ENCODE measurements around the gene DBF4. TPM values are rescaled to one million over a fixed set of nuclear protein-coding genes. Genes with fewer than 3 reads are reported as not detected.
"Not testable (repeated sequence)": the region's sequence is repeated elsewhere in the genome, so short reads cannot be mapped to it uniquely, and the experiment has no call there.

DBF4 gene
- total RNA-seq, 1 donor from 2014 or later, result 148 TPM

DNA sequence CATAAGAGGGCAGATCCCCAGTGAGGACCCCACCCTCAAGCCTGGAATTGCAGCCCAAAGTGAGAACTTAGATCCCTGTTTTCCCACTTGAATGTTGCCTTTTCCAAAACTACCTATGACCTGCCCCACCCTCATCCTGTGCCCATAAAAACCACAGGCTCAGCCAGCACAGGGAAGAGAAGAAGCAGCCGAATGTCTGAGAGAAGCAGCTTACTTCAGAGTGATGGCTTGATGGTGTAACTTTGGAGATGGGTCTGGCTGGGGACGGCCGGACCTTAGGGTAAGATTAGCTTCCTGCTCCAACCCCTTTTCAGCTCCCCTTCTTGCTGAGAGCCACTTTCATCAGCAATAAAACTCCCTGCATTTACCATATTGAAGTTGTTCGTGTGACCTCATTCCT lies 5.8 kb upstream of the DBF4 start:
- Histone ChIP-seq H3K27me3 (no peaks in the 10 kb centered on the region), H3K4me3 (no peak overlapping the region), H3K27ac (no peak overlapping the region), H3K79me2 (ENCODE audit: low read depth) (peaks cover 74% of the 10 kb centered on the region), H3K36me3 (peaks cover 11% of the 10 kb centered on the region), H3K4me2 (no peak overlapping the region), H4K20me1 (ENCODE audit: low read depth) (no peaks in the 10 kb centered on the region), H3K9me3 (ENCODE audit: low read depth) (peaks cover 13% of the 10 kb centered on the region), H3F3A (ENCODE audit: low read depth) (peaks cover 5% of the 10 kb centered on the region), H3K4me1 (peaks cover 12% of the 10 kb centered on the region), H3K9ac (no peak overlapping the region), H2AFZ (replicated peaks) (no peak overlapping the region)
- Mint-ChIP-seq H3K4me3 (no peak overlapping the region), H3K4me1 (peaks cover 10% of the 10 kb centered on the region), H3K27ac (no peak overlapping the region), H3K27me3 (ENCODE audit: insufficient read depth, low read depth) (no peaks in the 10 kb centered on the region), H3K9me3 (peaks cover 67% of the 10 kb centered on the region), H3K36me3 (peaks cover 64% of the 10 kb centered on the region)
- DNase-seq (ENCODE audit: low spot score), result no peak
- no peak for TF ChIP-seq EZH2phosphoT487 (IDR thresholded peaks at IDR 0.05)
- no peak for TF ChIP-seq EZH2 (IDR thresholded peaks at IDR 0.05)
- TF ChIP-seq, protein P1, sequence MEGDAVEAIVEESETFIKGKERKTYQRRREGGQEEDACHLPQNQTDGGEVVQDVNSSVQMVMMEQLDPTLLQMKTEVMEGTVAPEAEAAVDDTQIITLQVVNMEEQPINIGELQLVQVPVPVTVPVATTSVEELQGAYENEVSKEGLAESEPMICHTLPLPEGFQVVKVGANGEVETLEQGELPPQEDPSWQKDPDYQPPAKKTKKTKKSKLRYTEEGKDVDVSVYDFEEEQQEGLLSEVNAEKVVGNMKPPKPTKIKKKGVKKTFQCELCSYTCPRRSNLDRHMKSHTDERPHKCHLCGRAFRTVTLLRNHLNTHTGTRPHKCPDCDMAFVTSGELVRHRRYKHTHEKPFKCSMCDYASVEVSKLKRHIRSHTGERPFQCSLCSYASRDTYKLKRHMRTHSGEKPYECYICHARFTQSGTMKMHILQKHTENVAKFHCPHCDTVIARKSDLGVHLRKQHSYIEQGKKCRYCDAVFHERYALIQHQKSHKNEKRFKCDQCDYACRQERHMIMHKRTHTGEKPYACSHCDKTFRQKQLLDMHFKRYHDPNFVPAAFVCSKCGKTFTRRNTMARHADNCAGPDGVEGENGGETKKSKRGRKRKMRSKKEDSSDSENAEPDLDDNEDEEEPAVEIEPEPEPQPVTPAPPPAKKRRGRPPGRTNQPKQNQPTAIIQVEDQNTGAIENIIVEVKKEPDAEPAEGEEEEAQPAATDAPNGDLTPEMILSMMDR (IDR thresholded peaks at IDR 0.05), result no peak

DNA sequence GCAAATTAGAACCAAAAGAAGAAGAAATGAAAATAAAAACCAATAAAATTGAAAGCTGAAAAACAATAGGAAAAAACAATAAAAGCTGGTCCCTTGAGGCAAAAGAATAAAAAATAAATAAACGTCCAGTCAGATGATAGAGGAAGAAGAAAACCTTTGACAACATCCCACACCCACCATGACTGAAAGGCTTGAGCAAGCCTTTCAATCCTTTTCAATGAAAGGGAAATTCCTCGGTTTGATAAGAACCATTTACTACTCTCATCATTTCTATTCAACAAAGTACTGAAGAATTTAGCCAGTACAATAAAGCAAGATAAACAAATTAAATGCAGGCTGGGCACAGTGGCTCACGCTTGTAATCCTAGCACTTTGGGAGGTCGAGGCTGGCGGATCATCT lies 3.9 kb upstream of the DBF4 start:
- H3F3A ChIP-seq (ENCODE audit: low read depth), result peaks cover 23% of the 10 kb centered on the region
- DNase-seq (ENCODE audit: low spot score), result no peak
- no peaks in the 10 kb centered on the region for H4K20me1 ChIP-seq (ENCODE audit: low read depth)
- no peaks in the 10 kb centered on the region for H3K27me3 ChIP-seq
- no peak overlapping the region for H3K4me3 ChIP-seq
- H3K27ac Mint-ChIP-seq, result no peak overlapping the region
- peaks cover 49% of the 10 kb centered on the region for H3K9me3 Mint-ChIP-seq
- peaks cover 10% of the 10 kb centered on the region for H3K4me1 Mint-ChIP-seq
- peaks cover 5% of the 10 kb centered on the region for H3K9me3 ChIP-seq (ENCODE audit: low read depth)
- H3K4me2 ChIP-seq, result no peak overlapping the region
- H3K36me3 ChIP-seq, result no peaks in the 10 kb centered on the region
- peaks cover 12% of the 10 kb centered on the region for H3K4me1 ChIP-seq
- peaks cover 46% of the 10 kb centered on the region for H3K36me3 Mint-ChIP-seq
- H2AFZ ChIP-seq (replicated peaks), result no peak overlapping the region
- no peak overlapping the region for H3K27ac ChIP-seq
- peaks cover 72% of the 10 kb centered on the region for H3K79me2 ChIP-seq (ENCODE audit: low read depth)
- TF ChIP-seq, protein P1 (IDR thresholded peaks at IDR 0.05), result no peak
- TF ChIP-seq EZH2phosphoT487 (IDR thresholded peaks at IDR 0.05) (no peak), EZH2 (IDR thresholded peaks at IDR 0.05) (no peak)
- no peaks in the 10 kb centered on the region for H3K27me3 Mint-ChIP-seq (ENCODE audit: insufficient read depth, low read depth)
- H3K9ac ChIP-seq, result no peak overlapping the region
- H3K4me3 Mint-ChIP-seq, result no peak overlapping the region

DNA sequence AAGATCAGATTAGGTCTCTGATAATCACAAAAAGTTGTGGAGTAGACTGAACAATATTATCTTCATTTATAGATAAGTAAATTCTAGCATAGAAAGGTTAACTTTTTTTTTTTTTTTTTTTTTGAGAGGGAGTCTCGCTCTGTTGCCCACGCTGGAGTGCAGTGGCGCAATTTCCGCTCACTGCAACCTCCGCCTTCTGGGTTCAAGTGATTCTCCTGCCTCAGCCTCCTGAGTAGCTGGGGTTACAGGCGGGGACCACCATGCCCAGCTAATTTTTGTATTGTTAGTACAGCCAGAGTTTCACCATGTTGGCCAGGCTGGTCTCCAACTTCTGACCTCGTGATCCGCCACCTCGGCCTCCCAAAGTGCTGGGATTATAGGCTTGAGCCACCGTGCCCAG lies 3.0 kb upstream of the DBF4 start:
- H3K27ac ChIP-seq; H3K27me3 ChIP-seq; H3K4me3 Mint-ChIP-seq; H3K9me3 ChIP-seq (ENCODE audit: low read depth); H3K9ac ChIP-seq; H3K36me3 ChIP-seq; H2AFZ ChIP-seq (replicated peaks); H3K27ac Mint-ChIP-seq; H3K27me3 Mint-ChIP-seq (ENCODE audit: insufficient read depth, low read depth); H3K4me3 ChIP-seq; DNase-seq (ENCODE audit: low spot score); H3K4me2 ChIP-seq; H4K20me1 ChIP-seq (ENCODE audit: low read depth): not testable (repeated sequence)
- Histone ChIP-seq H3K79me2 (ENCODE audit: low read depth) (peaks cover 75% of the 10 kb centered on the region), H3F3A (ENCODE audit: low read depth) (peaks cover 23% of the 10 kb centered on the region), H3K4me1 (peaks cover 16% of the 10 kb centered on the region)
- peaks cover 40% of the 10 kb centered on the region for H3K9me3 Mint-ChIP-seq
- H3K4me1 Mint-ChIP-seq, result peaks cover 15% of the 10 kb centered on the region
- peaks cover 41% of the 10 kb centered on the region for H3K36me3 Mint-ChIP-seq

DNA sequence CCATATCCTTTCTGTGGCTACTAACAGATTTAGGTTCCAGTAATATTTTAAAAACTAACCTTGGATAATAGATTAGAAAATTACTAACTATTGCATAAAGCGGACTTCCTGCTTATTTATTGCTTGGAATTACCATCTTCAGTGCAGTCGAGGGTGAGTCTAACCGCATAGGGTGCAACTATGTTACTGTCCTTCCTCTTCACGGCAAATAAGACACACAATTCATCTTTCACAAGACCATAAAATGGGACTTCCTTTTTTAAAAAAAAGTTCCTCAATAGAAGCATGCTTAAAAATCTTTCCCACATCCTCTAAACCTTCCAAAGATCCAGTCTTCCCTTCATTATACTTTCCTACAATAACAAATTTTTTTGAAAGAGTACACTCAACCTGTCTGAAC lies 2.2 kb upstream of the DBF4 start:
- peak overlapping the region; percentile 94 for H3K4me2 ChIP-seq
- Mint-ChIP-seq H3K27ac (no peak overlapping the region), H3K4me3 (peak overlapping the region; percentile 12), H3K9me3 (peaks cover 34% of the 10 kb centered on the region), H3K4me1 (peaks cover 19% of the 10 kb centered on the region), H3K36me3 (peaks cover 38% of the 10 kb centered on the region), H3K27me3 (ENCODE audit: insufficient read depth, low read depth) (no peaks in the 10 kb centered on the region)
- peaks cover 22% of the 10 kb centered on the region for H3K4me1 ChIP-seq
- DNase-seq (ENCODE audit: low spot score), result no peak
- H3K4me3 ChIP-seq, result no peak overlapping the region
- peaks cover 5% of the 10 kb centered on the region for H3K9me3 ChIP-seq (ENCODE audit: low read depth)
- H3K27me3 ChIP-seq, result no peaks in the 10 kb centered on the region
- H3K9ac ChIP-seq, result no peak overlapping the region
- H3K36me3 ChIP-seq, result peaks cover 3% of the 10 kb centered on the region
- H3F3A ChIP-seq (ENCODE audit: low read depth), result peaks cover 23% of the 10 kb centered on the region
- H3K79me2 ChIP-seq (ENCODE audit: low read depth), result peaks cover 75% of the 10 kb centered on the region
- H4K20me1 ChIP-seq (ENCODE audit: low read depth), result peaks cover 12% of the 10 kb centered on the region
- no peak overlapping the region for H3K27ac ChIP-seq
- TF ChIP-seq EZH2 (IDR thresholded peaks at IDR 0.05) (no peak), EZH2phosphoT487 (IDR thresholded peaks at IDR 0.05) (no peak)
- TF ChIP-seq, protein P1 (IDR thresholded peaks at IDR 0.05), result no peak
- no peak overlapping the region for H2AFZ ChIP-seq (replicated peaks)

Data from neural progenitor cell (in vitro differentiated cells).